ENCODE data around the gene DSG3. TPM values are rescaled to one million over a fixed set of nuclear protein-coding genes. Genes with fewer than 3 reads are reported as not detected.

The DSG3 gene
- total and polyA plus RNA-seq, 10 of the 15 experiments (the other 5 are each of a cell fraction or from before 2014, with no cell fraction given), result 0.01 to 0.36 (median 0.30) TPM

- WGBS (ENCODE audit: insufficient coverage, insufficient replicate concordance, low lambda C conversion rate, missing lambda C conversion rate), result 93% methylated on average over 1 of the region's 1 CpG
- H3K27ac ChIP-seq (ENCODE audit: control insufficient read depth, insufficient read depth), result no peak overlapping the region
- H4K20me1 ChIP-seq (ENCODE audit: control insufficient read depth, insufficient read depth), result no peaks in the 10 kb centered on the region
- in situ Hi-C loops (cut with MboI) (no loop called here), intact Hi-C loops (cut with micrococcal nuclease; ENCODE audit: unreplicated experiment) (no loop called here)
- RAD21 ChIA-PET (ENCODE audit: unreplicated experiment), result interaction anchor here (1.4 to 3.7 kb wide), 2 partner anchors 10 to 19 kb away, joined by 3 to 33 read pairs; no protein-coding TSS in a partner anchor
- no peak for FAIRE-seq
- POLR2A ChIA-PET, result interaction anchor here (0.6 to 4.6 kb wide), 2 partner anchors 10 to 293 kb away, joined by 3 to 35 read pairs; no protein-coding TSS in a partner anchor
- no peak for DNase-seq (ENCODE audit: low read depth, low spot score)
- no peaks in the 10 kb centered on the region for H3K79me2 ChIP-seq (ENCODE audit: control insufficient read depth, insufficient read depth, low read length)
- CTCF ChIA-PET, result interaction anchor here (1.5 to 3.2 kb wide), 2 partner anchors 12 to 21 kb away, joined by 3 to 26 read pairs; no protein-coding TSS in a partner anchor
- ATAC-seq, result no peak
- H2AFZ ChIP-seq (ENCODE audit: control insufficient read depth, low read depth, low read length), result no peak overlapping the region; the same call in 1 of the 2 replicates
- peaks cover 7% of the 10 kb centered on the region for H3K4me1 ChIP-seq (ENCODE audit: control insufficient read depth, insufficient read depth, low read length)
- no peaks in the 10 kb centered on the region for H3K36me3 ChIP-seq (ENCODE audit: control insufficient read depth in 2 of 2, insufficient read depth in 2 of 2, low read length in 1 of 2)
- SMC1A ChIA-PET (ENCODE audit: uncharacterized antibody, unreplicated experiment), result interaction anchor here (0.9 to 5.1 kb wide), 6 partner anchors 8 to 454 kb away, joined by 3 to 53 read pairs (median 6); no protein-coding TSS in a partner anchor
- H3K27me3 ChIP-seq (replicated peaks in 1 of 2; ENCODE audit: control insufficient read depth in 2 of 2, insufficient read depth in 2 of 2, low read length in 1 of 2), result no peaks in the 10 kb centered on the region
- H3K9ac ChIP-seq (ENCODE audit: control insufficient read depth, insufficient read depth, low read length), result no peak overlapping the region
- BruUV-seq (replicated peaks), result no TSS peak
- no peak overlapping the region for H3K4me2 ChIP-seq (ENCODE audit: control insufficient read depth, insufficient read depth)
- no peaks in the 10 kb centered on the region; the same call in 2 of the 3 replicates for H3K9me3 ChIP-seq (replicated peaks; ENCODE audit: control insufficient read depth, insufficient read depth, low read length)
- no peak overlapping the region for H3K4me3 ChIP-seq
- TF ChIP-seq TBL1XR1 (IDR thresholded peaks at IDR 0.05; ENCODE audit: low read depth, low read length) (no peak), ZNF24 (IDR thresholded peaks at IDR 0.05) (no peak), EP300 (IDR thresholded peaks at IDR 0.05; ENCODE audit: borderline replicate concordance in 1 of 2, control insufficient read depth in 1 of 2, low read depth in 2 of 2, low read length in 2 of 2) (no peak), CEBPB (IDR thresholded peaks at IDR 0.05; ENCODE audit: borderline replicate concordance in 1 of 2, low read depth in 2 of 2, low read length in 2 of 2) (no peak), E2F4 (IDR thresholded peaks at IDR 0.05; ENCODE audit: low read depth, low read length) (no peak), EED (IDR thresholded peaks at IDR 0.05; ENCODE audit: low read depth) (no peak), SREBF1 (IDR thresholded peaks at IDR 0.05; ENCODE audit: low read length) (no peak), PAX5 (IDR thresholded peaks at IDR 0.05; ENCODE audit: borderline replicate concordance, low read depth, low read length) (no peak), RELA (IDR thresholded peaks at IDR 0.05; ENCODE audit: borderline replicate concordance, partially characterized antibody) (no peak), ZNF687 (IDR thresholded peaks at IDR 0.05) (no peak), RUNX3 (IDR thresholded peaks at IDR 0.05; ENCODE audit: low read length) (no peak), NBN (IDR thresholded peaks at IDR 0.05) (no peak), ZSCAN29 (IDR thresholded peaks at IDR 0.05) (no peak), PML (IDR thresholded peaks at IDR 0.05; ENCODE audit: low read length) (no peak), CHD1 (IDR thresholded peaks at IDR 0.05; ENCODE audit: low read depth, low read length) (no peak), ZNF592 (IDR thresholded peaks at IDR 0.05) (no peak)
These were observed 41.8 kb downstream of the DSG3 start for GRCh38 chr18:31489311-31489710.

All from GM12878 (cell line).